OCI-LY1 (cell line): ENCODE results near the gene AOC3.

Experiments used
- H2AFZ ChIP-seq: fragments of 200-600 bp; sonication (generic), shearing (Covaris generic); 2 replicates; pipeline ENCODE4 v1.6.0; 2014; ENCODE audit warnings: antibody characterized with exemption, mild to moderate bottlenecking, low read length
- H3F3A ChIP-seq: fragments of 200-600 bp; sonication (generic), shearing (Covaris generic); 2 replicates; pipeline ENCODE4 v1.6.0; 2014; ENCODE audit warnings: mild to moderate bottlenecking, antibody characterized with exemption, low read length, moderate library complexity; ENCODE audit not compliant: insufficient read depth
- H3K27ac ChIP-seq: fragments of 200-600 bp; sonication (generic); 2 replicates; pipeline ENCODE4 v1.5.1; 2014; ENCODE audit warnings: low read length, mixed run types, mild to moderate bottlenecking, low read depth; ENCODE audit not compliant: poor library complexity, severe bottlenecking
- H3K27me3 ChIP-seq: fragments of 200-600 bp; sonication (generic); 2 replicates; pipeline ENCODE4 v1.6.0; 2014; ENCODE audit warnings: antibody characterized with exemption, mild to moderate bottlenecking, low read length, moderate library complexity; ENCODE audit not compliant: insufficient read depth
- H3K36me3 ChIP-seq: fragments of 200-600 bp; sonication (generic); 2 replicates; pipeline ENCODE4 v1.6.1; 2014; ENCODE audit warnings: mild to moderate bottlenecking, antibody characterized with exemption, low read length, moderate library complexity, mixed read lengths; ENCODE audit not compliant: insufficient read depth
- H3K4me1 ChIP-seq: fragments of 200-600 bp; sonication (generic); 2 replicates; pipeline ENCODE4 v1.5.1; 2014; ENCODE audit warnings: mild to moderate bottlenecking, low read length, moderate library complexity; ENCODE audit not compliant: insufficient read depth, severe bottlenecking
- H3K4me2 ChIP-seq: fragments of 200-600 bp; sonication (generic), shearing (Covaris generic); 2 replicates; pipeline ENCODE4 v1.6.1; 2014; ENCODE audit warnings: low read length
- H3K4me3 ChIP-seq: fragments of 200-600 bp; sonication (generic); 2 replicates; pipeline ENCODE4 v1.5.1; 2014; ENCODE audit warnings: low read length, low read depth, mild to moderate bottlenecking, mixed read lengths; ENCODE audit not compliant: poor library complexity, severe bottlenecking
- H3K79me2 ChIP-seq: fragments of 200-600 bp; shearing (Covaris generic); 2 replicates; pipeline ENCODE4 v1.6.1; 2016; ENCODE audit warnings: mixed run types, low read length, mixed read lengths; ENCODE audit not compliant: insufficient read depth
- H3K9ac ChIP-seq: fragments of 200-600 bp; sonication (generic), shearing (Covaris generic); 2 replicates; pipeline ENCODE4 v1.6.1; 2014; ENCODE audit warnings: mild to moderate bottlenecking, low read length, mixed read lengths
- H3K9me2 ChIP-seq: fragments of 200-600 bp; sonication (generic), shearing (Covaris generic); 2 replicates; pipeline ENCODE4 v1.6.1; 2014; ENCODE audit warnings: low read depth, mild to moderate bottlenecking, low read length, mixed read lengths
- H3K9me3 ChIP-seq: fragments of 200-600 bp; shearing (Covaris generic); 2 replicates; pipeline ENCODE4 v1.6.1; 2014; ENCODE audit warnings: low read length, mixed read lengths
- H4K20me1 ChIP-seq: fragments of 200-600 bp; sonication (generic), shearing (Covaris generic); 2 replicates; pipeline ENCODE4 v1.6.0; 2016; ENCODE audit warnings: mild to moderate bottlenecking, low read length; ENCODE audit not compliant: insufficient read depth
- CTCF ChIP-seq: fragments of 200-600 bp; sonication (generic), shearing (Covaris generic); IDR thresholded peaks from 2 replicates; pipeline ENCODE4 v1.5.1; 2017; ENCODE audit warnings: mild to moderate bottlenecking, antibody characterized with exemption, low read length, moderate library complexity, mixed read lengths
- EZH2 ChIP-seq: fragments of 200-600 bp; sonication (generic), shearing (Covaris generic); IDR thresholded peaks from 2 replicates; pipeline ENCODE4 v1.8.0; 2017; ENCODE audit warnings: borderline replicate concordance, mixed run types, mild to moderate bottlenecking, antibody characterized with exemption, low read length, moderate library complexity, mixed read lengths

AOC3 gene

GRCh38 chr17:42806249-42806648 lies 44.8 kb upstream of the AOC3 start:
- H3K27ac ChIP-seq: no peak overlapping the region
- TF ChIP-seq CTCF (no peak), EZH2 (no peak)
- no peaks in the 10 kb centered on the region for H4K20me1 ChIP-seq

GRCh38 chr17:42809250-42809649 lies 41.7 kb upstream of the AOC3 start:
- no peaks in the 10 kb centered on the region for H3F3A ChIP-seq
- H3K9ac ChIP-seq: no peak overlapping the region
- no peaks in the 10 kb centered on the region for H3K9me2 ChIP-seq
- H3K27me3 ChIP-seq: no peaks in the 10 kb centered on the region
- TF ChIP-seq EZH2: no peak
- TF ChIP-seq CTCF: no peak
- H2AFZ ChIP-seq: no peak overlapping the region
- no peaks in the 10 kb centered on the region for H3K9me3 ChIP-seq
- H3K27ac ChIP-seq: no peak overlapping the region
- no peaks in the 10 kb centered on the region for H3K79me2 ChIP-seq
- peaks cover 41% of the 10 kb centered on the region for H3K36me3 ChIP-seq
- no peak overlapping the region for H3K4me2 ChIP-seq
- no peaks in the 10 kb centered on the region for H3K4me1 ChIP-seq
- no peaks in the 10 kb centered on the region for H4K20me1 ChIP-seq
- H3K4me3 ChIP-seq: no peak overlapping the region

More at GRCh38 chr17:42806249-42806648, 44.8 kb upstream of the AOC3 start:
- Histone ChIP-seq H3K36me3 (peaks cover 22% of the 10 kb centered on the region; the same call in 1 of the 2 replicates), H3K9ac (no peak overlapping the region), H2AFZ (no peak overlapping the region), H3F3A (no peaks in the 10 kb centered on the region), H3K79me2 (no peaks in the 10 kb centered on the region), H3K4me1 (no peaks in the 10 kb centered on the region), H3K9me2 (no peaks in the 10 kb centered on the region), H3K27me3 (no peaks in the 10 kb centered on the region), H3K4me2 (no peak overlapping the region), H3K4me3 (no peak overlapping the region), H3K9me3 (no peaks in the 10 kb centered on the region)

- H3K4me3 ChIP-seq: no peak overlapping the region
- peaks cover 87% of the 10 kb centered on the region for H3K36me3 ChIP-seq
Measured at GRCh38 chr17:42814633-42815399, 36.2 kb upstream of the AOC3 start.

More at GRCh38 chr17:42814633-42815399, 36.2 kb upstream of the AOC3 start:
- Histone ChIP-seq H3F3A (no peaks in the 10 kb centered on the region), H3K9ac (no peak overlapping the region), H3K9me3 (no peaks in the 10 kb centered on the region), H3K79me2 (no peaks in the 10 kb centered on the region), H3K27me3 (no peaks in the 10 kb centered on the region), H3K9me2 (no peaks in the 10 kb centered on the region), H3K27ac (no peak overlapping the region), H3K4me1 (no peaks in the 10 kb centered on the region), H2AFZ (no peak overlapping the region), H3K4me2 (no peak overlapping the region), H4K20me1 (no peaks in the 10 kb centered on the region)
- TF ChIP-seq EZH2: no peak
- no peak for TF ChIP-seq CTCF
